Chondrocyte (in vitro differentiated cells): ENCODE measurements around the gene PTPDC1. TPM values are rescaled to one million over a fixed set of nuclear protein-coding genes. Genes with fewer than 3 reads are reported as not detected.

ENCODE experiments used
- DNase-seq: peaks from one replicate; pipeline ENCODE4 v3.0.0; 2021; ENCODE audit warnings: mixed read lengths, low spot score
- H3K27ac Mint-ChIP-seq: one replicate; pipeline ENCODE4 v1.8.0; 2021; ENCODE audit warnings: mild to moderate bottlenecking, moderate library complexity, mixed read lengths; ENCODE audit not compliant: unreplicated experiment
- H3K27me3 Mint-ChIP-seq: 2 replicates; pipeline ENCODE4 v1.8.0; 2021; ENCODE audit warnings: low read depth, mixed read lengths
- H3K36me3 Mint-ChIP-seq: 2 replicates; pipeline ENCODE4 v1.8.0; 2021; ENCODE audit warnings: low read depth, mixed read lengths
- H3K4me1 Mint-ChIP-seq: 2 replicates; pipeline ENCODE4 v1.8.0; 2021; ENCODE audit warnings: low read depth, mild to moderate bottlenecking, mixed read lengths
- H3K4me3 Mint-ChIP-seq: one replicate; pipeline ENCODE4 v1.8.0; 2021; ENCODE audit warnings: mild to moderate bottlenecking, moderate library complexity, mixed read lengths; ENCODE audit not compliant: unreplicated experiment
- H3K9me3 Mint-ChIP-seq: 2 replicates; pipeline ENCODE4 v1.8.0; 2021; ENCODE audit warnings: low read depth, mixed read lengths
- CTCF ChIP-seq: fragments of 200-600 bp; sonication (generic); IDR thresholded peaks from 2 replicates; pipeline ENCODE4 v1.5.0; 2021; ENCODE audit warnings: antibody characterized with exemption, mild to moderate bottlenecking, moderate library complexity
- total RNA-seq: library from RNA; stranded (reverse); gene quantifications from 3 replicates; pipeline ENCODE4 v1.2.1, GENCODE V29; 2021

Gene PTPDC1
- total RNA-seq, 1 donor from 2014 or later = 16.0 TPM

- peaks cover 8% of the 10 kb centered on the region for H3K36me3 Mint-ChIP-seq
- H3K27me3 Mint-ChIP-seq = no peaks in the 10 kb centered on the region
- H3K4me1 Mint-ChIP-seq = peaks cover 23% of the 10 kb centered on the region
- DNase-seq = no peak
- H3K27ac Mint-ChIP-seq = peak overlapping the region; percentile 83
- no peak for TF ChIP-seq CTCF
- no peak overlapping the region for H3K4me3 Mint-ChIP-seq
- peaks cover 6% of the 10 kb centered on the region for H3K9me3 Mint-ChIP-seq
These were observed 27.8 kb upstream of the PTPDC1 start for GRCh38 chr9:94056442-94056974.

GRCh38 chr9:94057918-94058317 is 26.3 kb upstream of the PTPDC1 start:
- H3K36me3 Mint-ChIP-seq = peaks cover 16% of the 10 kb centered on the region
- H3K9me3 Mint-ChIP-seq = peaks cover 12% of the 10 kb centered on the region
- no peaks in the 10 kb centered on the region for H3K27me3 Mint-ChIP-seq
- peaks cover 18% of the 10 kb centered on the region for H3K4me1 Mint-ChIP-seq
- H3K4me3 Mint-ChIP-seq = no peak overlapping the region
- no peak for DNase-seq
- H3K27ac Mint-ChIP-seq = no peak overlapping the region
- TF ChIP-seq CTCF = no peak

GRCh38 chr9:94061864-94062263 is 22.4 kb upstream of the PTPDC1 start:
- no peak for DNase-seq
- Mint-ChIP-seq H3K27ac (no peak overlapping the region), H3K4me1 (peaks cover 13% of the 10 kb centered on the region), H3K4me3 (no peak overlapping the region), H3K27me3 (no peaks in the 10 kb centered on the region), H3K9me3 (peaks cover 12% of the 10 kb centered on the region), H3K36me3 (peaks cover 17% of the 10 kb centered on the region)
- no peak for TF ChIP-seq CTCF

DNA sequence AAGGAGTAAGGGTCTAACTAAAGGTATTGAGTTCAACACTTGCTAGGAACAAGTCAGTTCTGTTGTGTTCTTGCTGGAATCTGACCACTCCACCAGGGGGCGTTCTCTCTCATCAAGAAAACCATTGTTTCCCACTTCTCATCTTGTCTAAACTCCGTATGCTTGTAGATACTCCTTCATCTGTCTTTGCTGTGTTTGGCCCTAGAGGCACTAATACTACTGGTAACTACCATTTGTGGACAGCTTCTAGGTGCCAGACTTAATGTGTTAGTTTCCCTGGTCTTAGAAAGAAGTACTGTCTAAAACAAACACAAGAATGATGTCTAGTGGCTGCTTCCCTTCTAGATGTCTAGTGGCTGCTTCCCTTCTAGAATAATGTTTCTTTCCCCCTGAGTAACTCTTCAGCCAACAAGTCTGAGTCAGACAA is 18.7 kb upstream of the PTPDC1 start:
- Mint-ChIP-seq H3K36me3 (peaks cover 16% of the 10 kb centered on the region), H3K27me3 (no peaks in the 10 kb centered on the region), H3K4me1 (peaks cover 8% of the 10 kb centered on the region), H3K9me3 (peaks cover 14% of the 10 kb centered on the region), H3K27ac (peak overlapping the region; percentile 67), H3K4me3 (no peak overlapping the region)
- no peak for DNase-seq
- TF ChIP-seq CTCF = peak; percentile 92

DNA sequence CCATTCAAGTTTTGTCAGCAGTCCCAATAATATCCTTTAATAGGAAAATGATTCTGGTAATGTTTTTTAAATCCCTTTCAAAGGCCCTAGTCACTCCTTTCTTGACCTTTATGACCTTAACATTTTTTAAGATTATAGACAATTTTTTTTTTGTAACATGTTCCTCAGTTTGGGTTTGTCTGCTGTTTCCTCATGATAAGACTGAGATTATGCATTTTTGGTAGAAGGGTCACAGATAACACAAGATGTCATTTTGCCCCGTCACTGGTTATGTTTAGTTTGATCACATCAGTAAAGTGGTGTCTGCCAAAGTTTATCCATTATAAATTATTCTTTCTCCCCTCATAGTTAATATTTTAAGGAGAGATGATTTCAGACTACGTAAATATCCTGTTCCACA is 16.0 kb upstream of the PTPDC1 start:
- peaks cover 20% of the 10 kb centered on the region for H3K36me3 Mint-ChIP-seq
- no peak overlapping the region for H3K4me3 Mint-ChIP-seq
- DNase-seq = no peak
- no peak for TF ChIP-seq CTCF
- peaks cover 13% of the 10 kb centered on the region for H3K9me3 Mint-ChIP-seq
- H3K4me1 Mint-ChIP-seq = peaks cover 18% of the 10 kb centered on the region
- no peak overlapping the region for H3K27ac Mint-ChIP-seq
- no peaks in the 10 kb centered on the region for H3K27me3 Mint-ChIP-seq
